Hindlimb muscle (tissue), 1 donor: ENCODE results near the gene DPEP2. TPM values are rescaled to one million over a fixed set of nuclear protein-coding genes. Genes with fewer than 3 reads are reported as not detected.
"Not testable (repeated sequence)": the region's sequence is repeated elsewhere in the genome, so short reads cannot be mapped to it uniquely, and the experiment has no call there.

Experiments
- DNase-seq: peaks from one replicate; pipeline ENCODE4 v3.0.0-alpha.2; 2013
- polyA plus RNA-seq: library from polyadenylated mRNA; unstranded; fragments of 120-200 nt; gene quantifications from one replicate; pipeline ENCODE4 v1.2.1, GENCODE V29; 2013; ENCODE audit not compliant: insufficient read length

The DPEP2 gene
- 2.3 TPM for polyA plus RNA-seq

GRCh38 chr16:67998779-67999688 is at the start of gene DPEP2:
Gene DPEP2, minus strand, starts transcription at chr16:67999484. Its CDS starts 6,272 bp downstream, at chr16:67993212.
- not testable (repeated sequence) for DNase-seq

GRCh38 chr16:68047987-68048386 is 48.7 kb upstream of the DPEP2 start:
- DNase-seq, result no peak

DNA sequence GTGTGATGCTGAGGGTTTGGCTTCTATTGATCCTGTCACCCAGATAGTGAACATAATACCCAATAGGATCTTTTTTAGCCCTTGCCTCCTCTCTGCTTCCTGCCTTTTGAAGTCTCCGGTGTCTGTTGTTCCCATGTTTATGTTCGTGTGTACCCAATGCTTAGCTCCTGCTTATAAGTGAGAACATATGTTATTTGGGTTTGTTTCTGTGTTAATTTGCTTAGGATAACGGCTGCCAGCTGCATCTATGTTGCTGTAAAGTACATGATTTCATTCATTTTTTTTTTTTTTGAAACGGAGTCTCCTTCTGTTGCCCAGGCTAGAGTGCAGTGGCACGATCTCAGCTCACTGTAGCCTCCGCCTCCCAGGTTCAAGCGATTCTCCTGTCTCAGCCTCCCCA is 46.8 kb upstream of the DPEP2 start:
- no peak for DNase-seq

- no peak for DNase-seq
These were observed 42.5 kb upstream of the DPEP2 start for GRCh38 chr16:68041783-68042182.

GRCh38 chr16:68040506-68041288 is 41.4 kb upstream of the DPEP2 start:
- DNase-seq, result peak; percentile 44

GRCh38 chr16:68037841-68038597 is 38.7 kb upstream of the DPEP2 start:
- no peak for DNase-seq

GRCh38 chr16:68035227-68035626 is 35.9 kb upstream of the DPEP2 start:
- DNase-seq, result no peak

GRCh38 chr16:68033101-68033500 is 33.8 kb upstream of the DPEP2 start:
- DNase-seq, result no peak

GRCh38 chr16:68031951-68032350 is 32.7 kb upstream of the DPEP2 start:
- no peak for DNase-seq

DNA sequence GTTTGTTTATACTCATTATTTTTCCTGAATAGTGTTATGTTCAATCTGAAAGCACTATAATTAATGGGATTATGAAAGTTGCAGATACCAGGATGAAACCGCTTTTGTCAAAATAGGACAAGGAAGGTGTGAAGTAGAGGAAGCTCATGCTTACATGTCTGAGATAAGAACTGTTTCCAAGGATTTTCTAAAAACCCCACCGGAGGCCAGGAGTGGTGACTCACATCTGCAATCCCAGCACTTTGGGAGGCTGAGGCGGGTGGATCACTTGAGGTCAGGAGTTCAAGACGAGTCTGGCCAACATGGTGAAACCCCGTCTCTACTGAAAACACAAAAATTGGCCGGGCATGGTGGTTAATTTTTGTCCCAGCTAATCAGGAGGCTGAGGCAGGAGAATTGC is 30.8 kb upstream of the DPEP2 start:
- DNase-seq, result not testable (repeated sequence)

DNA sequence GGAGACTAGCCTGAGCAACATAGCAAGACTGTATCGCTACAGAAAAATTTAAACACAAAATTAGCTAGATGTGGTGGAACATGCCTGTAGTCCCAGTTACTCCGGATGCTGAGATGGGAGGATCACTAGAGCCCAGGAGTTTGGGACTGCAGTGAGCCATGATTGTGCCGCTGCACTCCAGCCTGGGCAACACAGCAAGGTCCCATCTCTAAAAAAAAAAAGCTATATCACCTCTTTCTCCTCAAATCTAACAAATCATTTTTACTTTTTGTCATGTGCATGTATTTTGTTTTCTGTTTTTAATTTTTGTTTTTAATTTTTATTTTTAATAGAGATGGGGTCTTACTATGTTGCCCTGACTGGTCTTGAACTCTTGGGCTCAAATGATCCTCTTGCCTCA is 29.7 kb upstream of the DPEP2 start:
- no peak for DNase-seq

DNA sequence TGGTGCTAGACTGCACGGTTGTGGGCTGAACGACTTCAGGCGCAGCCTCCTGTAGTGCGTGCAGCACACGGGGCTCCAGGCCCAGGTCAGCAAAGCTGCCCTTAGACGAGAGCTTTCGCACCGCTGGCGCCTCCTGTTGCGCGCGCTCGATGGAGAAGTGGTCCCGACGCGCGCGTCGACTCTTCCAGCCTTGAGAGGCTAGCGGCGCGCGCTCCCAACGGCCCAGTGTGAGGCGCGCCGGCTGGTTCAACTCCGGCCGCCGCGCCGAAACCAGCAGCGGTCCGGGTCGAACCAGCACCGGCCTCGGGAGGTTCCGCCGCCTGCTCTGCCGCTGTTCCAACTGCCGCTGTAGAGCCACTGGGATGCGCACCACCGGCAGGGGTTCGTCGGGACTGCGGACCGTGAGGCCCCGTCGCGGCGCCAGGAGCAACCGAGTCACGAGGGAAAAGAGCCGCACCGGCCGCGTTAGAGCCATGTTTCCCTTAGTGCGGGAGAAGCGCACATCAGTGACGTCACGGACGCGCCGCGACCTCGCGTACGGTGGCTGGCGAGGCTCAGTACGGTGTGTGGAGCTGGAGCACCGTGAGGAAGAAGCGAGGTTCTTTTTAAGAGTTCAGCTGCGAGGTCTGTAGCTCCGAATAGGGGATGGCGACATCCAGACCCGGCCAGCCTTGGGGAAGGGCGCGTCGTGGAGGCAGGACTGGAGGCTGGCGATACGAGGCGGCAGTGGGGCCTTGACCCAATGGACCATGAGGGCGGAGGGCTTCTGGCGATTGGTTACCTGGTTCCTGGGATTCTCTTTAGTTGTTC is 23.6 kb upstream of the DPEP2 start, which contains the start of the genes DDX28 and DUS2:
Gene DDX28, minus strand, starts transcription at position 505 of the 810 bp plus-strand sequence. Its CDS starts 30 bp downstream, at position 475.
Gene DUS2, plus strand, starts transcription at position 557 of the 810 bp plus-strand sequence. CDS start 14,740 bp downstream, outside the sequence.
- DNase-seq, result peak; percentile 97

GRCh38 chr16:68022278-68022727 is 23.0 kb upstream of the DPEP2 start:
- DNase-seq, result no peak

DNA sequence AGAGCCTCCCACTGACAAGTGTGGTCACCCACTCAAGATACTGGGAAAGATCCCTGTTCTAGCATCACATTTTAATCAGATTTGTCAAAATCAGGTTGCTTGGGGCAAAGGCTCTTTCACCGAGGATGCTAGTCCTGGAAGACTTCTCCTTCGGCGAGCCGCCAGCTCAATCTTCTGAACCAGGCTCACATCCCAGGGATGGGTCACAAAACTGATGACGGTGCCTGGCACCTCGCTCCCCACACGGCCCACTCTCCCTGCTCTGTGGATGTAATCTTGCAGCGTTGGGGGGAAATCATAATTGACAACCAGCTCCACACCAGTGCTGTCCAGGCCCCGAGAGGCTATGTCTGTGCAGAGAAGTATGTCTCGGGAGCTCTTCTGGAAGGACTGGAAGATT is 22.2 kb upstream of the DPEP2 start:
- no peak for DNase-seq

DNA sequence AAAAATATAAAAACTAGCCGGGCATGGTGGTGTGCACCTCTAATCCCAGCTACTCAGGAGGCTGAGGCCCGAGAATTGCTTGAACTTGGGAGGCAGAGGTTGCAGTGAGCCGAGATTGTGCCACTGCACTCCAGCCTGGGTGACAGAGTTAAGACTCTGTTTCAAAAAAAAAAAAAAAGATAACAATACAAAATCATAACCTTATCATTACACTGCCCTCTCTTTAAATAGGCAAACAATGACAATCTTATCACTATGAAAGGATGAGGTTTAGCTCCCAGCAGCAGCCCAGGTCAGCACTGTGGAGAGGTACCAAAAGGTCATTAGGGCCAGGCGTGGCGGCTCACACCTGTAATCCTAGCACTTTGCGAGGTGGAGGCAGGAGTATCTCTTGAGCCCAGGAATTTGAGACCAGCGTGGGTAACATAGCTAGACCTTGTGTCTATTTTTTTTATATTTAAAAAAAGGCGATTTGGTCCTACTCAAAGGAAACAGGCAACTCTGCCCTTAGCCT is 19.9 kb upstream of the DPEP2 start:
- DNase-seq, result no peak

- no peak for DNase-seq
These were observed 16.4 kb upstream of the DPEP2 start, which contains the start of gene DPEP2NB for GRCh38 chr16:68015681-68016080. Gene DPEP2NB, minus strand, starts transcription at chr16:68015911. Its CDS starts 141 bp downstream, at chr16:68015770.

- DNase-seq, result no peak
These were observed 14.2 kb upstream of the DPEP2 start for GRCh38 chr16:68013440-68013839.

DNA sequence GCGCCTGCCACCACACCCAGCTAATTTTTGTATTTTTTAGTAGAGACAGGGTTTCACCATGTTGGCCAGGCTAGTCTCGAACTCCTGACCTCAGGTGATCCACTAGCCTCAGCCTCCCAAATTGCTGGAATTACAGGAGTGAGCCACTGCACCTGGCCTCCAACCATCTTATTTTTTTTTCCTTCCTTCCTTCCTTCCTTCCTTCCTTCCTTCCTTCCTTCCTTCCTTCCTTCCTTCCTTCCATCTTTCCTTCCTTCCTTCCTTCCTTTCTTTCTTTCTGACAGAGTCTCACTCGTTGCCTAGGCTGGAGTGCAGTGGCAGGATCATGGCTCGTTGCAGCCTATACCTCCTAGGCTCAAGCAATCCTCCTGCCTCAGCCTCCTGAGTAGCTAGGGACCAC is 10.6 kb upstream of the DPEP2 start:
- DNase-seq, result not testable (repeated sequence)

GRCh38 chr16:68009157-68009735 is 10.0 kb upstream of the DPEP2 start:
- no peak for DNase-seq

GRCh38 chr16:68005786-68006286 is 6.6 kb upstream of the DPEP2 start:
- no peak for DNase-seq
